ENCODE data around the gene CLRN3. TPM values are rescaled to one million over a fixed set of nuclear protein-coding genes. Genes with fewer than 3 reads are reported as not detected.

CLRN3 gene
- total and polyA plus RNA-seq, 2 donors (not counting 1 experiment from before 2014, with no cell fraction given) = not detected

- Histone ChIP-seq H3K27ac (ENCODE audit: insufficient read depth, low read length) (no peak overlapping the region), H3K9me3 (ENCODE audit: control insufficient read depth, insufficient read depth, low read depth, low read length) (no peaks in the 10 kb centered on the region), H3K4me2 (ENCODE audit: extremely low read depth, insufficient read depth, low read length) (no peak overlapping the region), H3K4me1 (ENCODE audit: control insufficient read depth, extremely low read depth, insufficient read depth, low read length) (no peaks in the 10 kb centered on the region), H4K20me1 (ENCODE audit: control insufficient read depth, extremely low read depth, insufficient read depth, low read length) (no peaks in the 10 kb centered on the region), H3K4me3 (replicated peaks in 1 of 4; ENCODE audit: control extremely low read depth in 1 of 4, insufficient read depth in 1 of 4, low read depth in 3 of 4, low read length in 4 of 4) (no peak overlapping the region), H2AFZ (ENCODE audit: low read length) (no peak overlapping the region), H3K79me2 (ENCODE audit: control insufficient read depth, insufficient read depth, low read length) (no peaks in the 10 kb centered on the region), H3K9ac (ENCODE audit: insufficient read depth, low read length) (no peak overlapping the region), H3K27me3 (ENCODE audit: control insufficient read depth, insufficient read depth, low read length) (no peaks in the 10 kb centered on the region), H3K36me3 (ENCODE audit: control insufficient read depth, insufficient read depth, low read length) (no peaks in the 10 kb centered on the region)
- DNase-seq (ENCODE audit: low read depth in 2 of 2) = no peak
- no peak for TF ChIP-seq EZH2 (IDR thresholded peaks at IDR 0.05; ENCODE audit: low read length, missing control alignments)
- TF ChIP-seq, protein P1, sequence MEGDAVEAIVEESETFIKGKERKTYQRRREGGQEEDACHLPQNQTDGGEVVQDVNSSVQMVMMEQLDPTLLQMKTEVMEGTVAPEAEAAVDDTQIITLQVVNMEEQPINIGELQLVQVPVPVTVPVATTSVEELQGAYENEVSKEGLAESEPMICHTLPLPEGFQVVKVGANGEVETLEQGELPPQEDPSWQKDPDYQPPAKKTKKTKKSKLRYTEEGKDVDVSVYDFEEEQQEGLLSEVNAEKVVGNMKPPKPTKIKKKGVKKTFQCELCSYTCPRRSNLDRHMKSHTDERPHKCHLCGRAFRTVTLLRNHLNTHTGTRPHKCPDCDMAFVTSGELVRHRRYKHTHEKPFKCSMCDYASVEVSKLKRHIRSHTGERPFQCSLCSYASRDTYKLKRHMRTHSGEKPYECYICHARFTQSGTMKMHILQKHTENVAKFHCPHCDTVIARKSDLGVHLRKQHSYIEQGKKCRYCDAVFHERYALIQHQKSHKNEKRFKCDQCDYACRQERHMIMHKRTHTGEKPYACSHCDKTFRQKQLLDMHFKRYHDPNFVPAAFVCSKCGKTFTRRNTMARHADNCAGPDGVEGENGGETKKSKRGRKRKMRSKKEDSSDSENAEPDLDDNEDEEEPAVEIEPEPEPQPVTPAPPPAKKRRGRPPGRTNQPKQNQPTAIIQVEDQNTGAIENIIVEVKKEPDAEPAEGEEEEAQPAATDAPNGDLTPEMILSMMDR (conservative IDR thresholded peaks at IDR 0.05 in 1 of 2, IDR thresholded peaks at IDR 0.05 in 1 of 2; ENCODE audit: low read depth in 1 of 2, low read length in 2 of 2) = no peak
These were observed 45.2 kb upstream of the CLRN3 start for GRCh38 chr10:127937915-127938463.

DNA sequence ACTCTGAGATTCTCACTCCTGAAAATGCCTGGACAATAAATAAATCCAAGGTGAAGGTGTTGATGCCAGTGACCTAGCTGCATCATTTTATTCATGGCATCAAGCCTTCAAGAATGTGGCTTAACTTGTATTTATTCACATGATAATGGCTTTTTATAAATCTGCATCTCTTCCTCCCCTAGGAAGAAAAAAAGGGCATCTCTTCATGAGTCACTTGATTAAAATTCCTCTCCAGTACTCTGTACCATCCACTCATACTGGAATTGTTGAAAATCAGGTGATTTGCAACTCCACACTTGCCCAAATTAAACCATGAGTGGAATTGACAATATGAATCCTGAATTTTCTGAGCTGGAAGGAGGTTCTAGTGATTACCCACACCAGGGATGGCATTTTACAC lies 44.3 kb upstream of the CLRN3 start:
- Histone ChIP-seq H4K20me1 (ENCODE audit: control insufficient read depth, extremely low read depth, insufficient read depth, low read length) (no peaks in the 10 kb centered on the region), H3K4me2 (ENCODE audit: extremely low read depth, insufficient read depth, low read length) (no peak overlapping the region), H2AFZ (ENCODE audit: low read length) (no peak overlapping the region), H3K27me3 (ENCODE audit: control insufficient read depth, insufficient read depth, low read length) (no peaks in the 10 kb centered on the region), H3K36me3 (ENCODE audit: control insufficient read depth, insufficient read depth, low read length) (no peaks in the 10 kb centered on the region), H3K9ac (ENCODE audit: insufficient read depth, low read length) (no peak overlapping the region), H3K4me1 (ENCODE audit: control insufficient read depth, extremely low read depth, insufficient read depth, low read length) (no peaks in the 10 kb centered on the region), H3K79me2 (ENCODE audit: control insufficient read depth, insufficient read depth, low read length) (no peaks in the 10 kb centered on the region), H3K4me3 (replicated peaks in 1 of 4; ENCODE audit: control extremely low read depth in 1 of 4, insufficient read depth in 1 of 4, low read depth in 3 of 4, low read length in 4 of 4) (no peak overlapping the region), H3K9me3 (ENCODE audit: control insufficient read depth, insufficient read depth, low read depth, low read length) (no peaks in the 10 kb centered on the region), H3K27ac (ENCODE audit: insufficient read depth, low read length) (no peak overlapping the region)
- DNase-seq (ENCODE audit: low read depth in 2 of 2) = peak in 1 of 2 donors; percentile 46
- no peak for TF ChIP-seq EZH2 (IDR thresholded peaks at IDR 0.05; ENCODE audit: low read length, missing control alignments)
- TF ChIP-seq, protein P1 (conservative IDR thresholded peaks at IDR 0.05 in 1 of 2, IDR thresholded peaks at IDR 0.05 in 1 of 2; ENCODE audit: low read depth in 1 of 2, low read length in 2 of 2) = no peak

GRCh38 chr10:127935071-127935561 lies 42.4 kb upstream of the CLRN3 start:
- no peak overlapping the region for H3K4me2 ChIP-seq (ENCODE audit: extremely low read depth, insufficient read depth, low read length)
- no peak overlapping the region for H2AFZ ChIP-seq (ENCODE audit: low read length)
- no peaks in the 10 kb centered on the region for H4K20me1 ChIP-seq (ENCODE audit: control insufficient read depth, extremely low read depth, insufficient read depth, low read length)
- peak; percentile 21 to 72 for DNase-seq (ENCODE audit: low read depth in 2 of 2)
- H3K36me3 ChIP-seq (ENCODE audit: control insufficient read depth, insufficient read depth, low read length) = no peaks in the 10 kb centered on the region
- no peak for TF ChIP-seq EZH2 (IDR thresholded peaks at IDR 0.05; ENCODE audit: low read length, missing control alignments)
- TF ChIP-seq, protein P1 (conservative IDR thresholded peaks at IDR 0.05 in 1 of 2, IDR thresholded peaks at IDR 0.05 in 1 of 2; ENCODE audit: low read depth in 1 of 2, low read length in 2 of 2) = no peak
- no peaks in the 10 kb centered on the region for H3K27me3 ChIP-seq (ENCODE audit: control insufficient read depth, insufficient read depth, low read length)
- H3K9me3 ChIP-seq (ENCODE audit: control insufficient read depth, insufficient read depth, low read depth, low read length) = no peaks in the 10 kb centered on the region
- no peak overlapping the region for H3K4me3 ChIP-seq (replicated peaks in 1 of 4; ENCODE audit: control extremely low read depth in 1 of 4, insufficient read depth in 1 of 4, low read depth in 3 of 4, low read length in 4 of 4)
- H3K79me2 ChIP-seq (ENCODE audit: control insufficient read depth, insufficient read depth, low read length) = no peaks in the 10 kb centered on the region
- no peaks in the 10 kb centered on the region for H3K4me1 ChIP-seq (ENCODE audit: control insufficient read depth, extremely low read depth, insufficient read depth, low read length)
- no peak overlapping the region for H3K9ac ChIP-seq (ENCODE audit: insufficient read depth, low read length)
- H3K27ac ChIP-seq (ENCODE audit: insufficient read depth, low read length) = no peak overlapping the region
